Breast epithelium (tissue), 3 donors: Measurements from ENCODE around the gene CACNB3.

ENCODE experiments used
- CTCF ChIP-seq, 3 donors: fragments of 450-650 bp; IDR thresholded peaks; one replicate each; pipeline ENCODE4 v1.5.1; 2016 to 2017; ENCODE audit warnings: antibody characterized with exemption in 3 of 3, mild to moderate bottlenecking in 3 of 3, moderate library complexity in 3 of 3
- POLR2A ChIP-seq: fragments of 450-650 bp; IDR thresholded peaks from one replicate; pipeline ENCODE4 v1.6.1; 2016; ENCODE audit warnings: antibody characterized with exemption, mild to moderate bottlenecking, moderate library complexity
- POLR2AphosphoS5 ChIP-seq, 3 donors: sonication (generic); formaldehyde crosslinking; IDR thresholded peaks; one replicate each; pipeline ENCODE4 v1.6.1; 2017; ENCODE audit warnings: antibody characterized with exemption in 3 of 3

- no peak for TF ChIP-seq CTCF (IDR thresholded peaks at IDR 0.05)
- no peak for TF ChIP-seq POLR2A
- TF ChIP-seq POLR2AphosphoS5 (IDR thresholded peaks at IDR 0.05), result no peak
Measured at GRCh38 chr12:48823281-48823680, 5.0 kb downstream of the CACNB3 start.
